Retina (tissue), 1 donor: ENCODE data around the gene SCT.
"Not testable (repeated sequence)": the region's sequence is repeated elsewhere in the genome, so short reads cannot be mapped to it uniquely, and the experiment has no call there.

ENCODE experiments used
- DNase-seq: peaks from one replicate; pipeline ENCODE4 v3.0.0-alpha.2; 2016

Gene SCT

GRCh38 chr11:626475-627307 lies at the start of gene SCT:
Gene SCT (minus strand): TSS chr11:627181. CDS start chr11:627143, 38 bp downstream.
- DNase-seq = no peak

DNA sequence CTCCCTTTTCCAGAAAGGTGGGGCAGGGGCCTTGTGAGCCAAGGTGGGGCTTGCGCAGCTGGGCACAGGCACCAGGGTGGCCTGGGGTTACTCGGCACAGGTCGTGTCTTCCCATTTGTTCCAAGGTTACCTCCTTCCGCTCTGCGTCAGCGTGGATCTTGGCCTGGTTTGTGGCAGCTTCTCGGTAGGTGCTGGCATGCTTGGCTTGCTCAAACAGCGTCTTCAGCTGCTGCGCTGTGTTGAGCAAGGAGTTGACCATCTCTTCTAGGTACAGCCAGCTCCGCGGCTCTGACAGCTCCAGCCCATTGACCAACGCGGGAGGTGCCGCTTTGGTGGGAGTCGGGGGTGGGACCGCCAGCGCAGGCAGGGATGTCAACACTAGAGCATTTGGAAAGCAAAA lies 47.4 kb upstream of the SCT start:
- DNase-seq = no peak

DNA sequence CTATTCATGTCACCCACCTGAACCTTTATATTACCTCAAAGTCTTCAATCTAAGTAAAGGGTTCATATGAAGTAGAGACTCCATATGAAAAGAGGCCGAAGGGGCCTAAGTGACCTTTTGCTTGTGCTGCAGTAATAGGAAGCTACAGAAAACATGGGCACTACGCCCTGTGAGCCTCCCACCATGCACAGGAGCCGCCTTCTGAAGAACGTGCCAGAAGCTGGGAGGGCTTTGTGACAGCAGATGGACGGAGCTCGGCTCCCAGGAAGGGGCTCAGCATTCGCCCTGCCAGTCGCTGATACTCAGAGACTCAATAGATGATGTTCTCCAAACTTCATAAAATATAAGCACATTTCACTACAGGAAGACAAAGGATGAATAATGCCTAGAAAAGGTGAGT lies 46.9 kb upstream of the SCT start:
- no peak for DNase-seq

DNA sequence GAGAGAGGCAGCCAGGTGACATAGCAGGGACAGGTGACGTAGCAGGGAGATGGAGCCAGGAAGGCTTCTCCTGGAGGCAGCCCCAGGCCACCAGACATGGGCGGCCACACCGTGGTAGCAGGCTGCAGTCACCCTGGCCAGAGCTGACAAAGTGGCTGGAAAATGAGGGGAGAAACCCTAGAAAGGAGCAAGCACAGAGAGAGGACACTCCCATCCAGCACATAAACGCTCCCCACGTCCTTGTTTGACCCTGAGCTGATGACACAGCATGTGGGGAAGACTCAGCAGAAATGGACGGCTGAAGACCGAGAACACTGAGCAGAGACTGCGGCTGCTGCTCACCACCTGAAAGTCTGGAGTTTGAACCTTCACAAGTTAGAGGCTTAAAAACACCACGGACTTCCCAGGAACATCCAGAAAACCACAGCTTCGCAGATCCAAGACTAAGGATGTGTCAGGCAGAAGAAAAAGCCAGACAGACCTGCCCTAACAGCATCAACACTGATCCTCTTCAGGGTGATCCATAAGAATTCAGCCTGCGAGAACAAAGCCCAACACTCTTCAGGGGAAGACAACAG lies 38.8 kb upstream of the SCT start:
- DNase-seq = no peak

- no peak for DNase-seq
Measured at GRCh38 chr11:665062-665703, 38.2 kb upstream of the SCT start.

- DNase-seq = peak; percentile 63
Measured at GRCh38 chr11:662689-663274, 35.8 kb upstream of the SCT start.

- DNase-seq = no peak
Measured at GRCh38 chr11:660681-661444, 33.9 kb upstream of the SCT start.

DNA sequence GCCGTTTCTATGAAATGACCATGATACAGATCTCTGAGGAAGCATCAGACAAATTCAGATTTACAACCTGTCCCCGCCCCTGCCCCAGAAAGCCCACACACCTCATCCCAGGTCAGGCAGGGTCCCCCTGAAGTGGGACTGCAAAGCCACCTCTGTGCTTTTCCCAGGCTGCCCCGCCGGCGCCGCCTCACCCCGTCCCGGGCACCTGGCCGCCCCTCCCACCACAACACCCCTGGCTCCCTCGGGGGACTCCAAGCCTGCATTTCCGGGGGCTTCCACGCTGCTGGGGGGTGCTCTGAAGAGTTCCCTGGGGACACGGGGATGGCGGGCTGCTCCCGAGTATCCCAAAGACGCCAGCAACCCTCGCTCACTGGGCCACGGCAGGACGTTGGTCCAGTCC lies 33.3 kb upstream of the SCT start:
- DNase-seq = no peak

DNA sequence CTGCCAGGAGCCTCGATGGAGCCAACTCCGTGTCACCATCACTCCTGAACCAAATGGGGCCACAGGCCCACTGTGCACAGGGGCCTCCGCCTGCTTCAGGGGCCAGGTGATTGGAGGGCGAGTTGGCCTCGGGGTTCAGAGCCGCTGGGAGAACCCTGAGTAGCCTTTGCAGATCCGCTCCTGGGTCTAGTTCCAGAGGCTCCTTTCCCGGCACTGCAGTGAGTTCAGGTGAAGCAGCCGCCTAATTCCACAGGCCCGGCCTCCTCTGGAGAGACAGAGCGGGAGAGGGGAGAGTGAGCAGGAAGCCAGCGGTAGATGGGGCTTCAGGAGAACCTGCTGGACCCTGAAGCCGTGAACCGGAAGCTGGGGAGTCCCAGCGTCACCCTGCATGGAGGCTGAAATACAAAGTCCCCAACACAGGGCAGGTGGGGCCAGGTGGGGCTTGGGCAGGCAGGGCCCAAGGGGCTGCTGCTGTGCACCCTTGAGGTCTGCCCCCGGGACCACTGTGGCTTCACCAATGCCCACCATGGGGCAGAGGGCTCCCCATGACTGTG lies 32.6 kb upstream of the SCT start:
- DNase-seq = no peak

DNA sequence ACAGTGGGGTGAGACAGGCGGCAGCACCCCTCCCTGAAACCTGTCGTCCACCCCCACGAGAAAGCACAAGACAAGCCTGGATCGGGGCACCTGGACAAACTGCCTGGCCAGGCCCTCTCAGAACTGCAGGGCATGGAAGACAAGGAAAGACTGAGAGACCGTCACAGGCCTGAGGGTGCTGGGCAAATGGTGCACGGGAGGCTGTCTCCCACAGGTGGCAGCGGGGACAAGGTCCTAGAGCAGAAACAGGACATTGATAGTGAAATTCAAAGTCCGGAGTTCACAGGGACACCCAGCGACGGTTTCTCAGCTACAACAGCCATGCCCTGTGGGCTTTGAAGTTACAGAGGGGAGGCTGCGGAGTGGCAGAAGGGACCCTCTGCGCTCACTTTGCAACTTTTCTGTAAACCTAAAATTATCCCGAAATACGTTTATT lies 30.7 kb upstream of the SCT start:
- no peak for DNase-seq

DNA sequence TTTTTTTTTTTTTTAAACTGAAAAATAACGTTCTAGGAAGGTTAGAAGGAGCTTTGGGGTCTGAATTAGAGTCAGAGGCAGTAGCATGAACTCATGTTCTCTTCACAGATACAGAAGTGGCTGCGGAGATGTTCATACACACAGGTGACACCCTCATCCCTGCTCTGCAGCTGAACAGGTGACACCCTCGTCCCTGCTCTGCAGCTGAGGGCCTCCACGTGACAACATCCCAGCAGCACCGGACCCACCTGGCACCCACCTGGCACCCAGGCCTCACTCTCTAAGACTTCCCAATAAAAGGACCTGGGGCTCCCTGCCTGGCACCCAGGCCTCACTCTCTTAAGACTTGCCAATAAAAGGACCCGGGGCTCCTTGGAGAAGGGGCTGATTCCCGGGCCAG lies 29.9 kb upstream of the SCT start:
- no peak for DNase-seq

DNA sequence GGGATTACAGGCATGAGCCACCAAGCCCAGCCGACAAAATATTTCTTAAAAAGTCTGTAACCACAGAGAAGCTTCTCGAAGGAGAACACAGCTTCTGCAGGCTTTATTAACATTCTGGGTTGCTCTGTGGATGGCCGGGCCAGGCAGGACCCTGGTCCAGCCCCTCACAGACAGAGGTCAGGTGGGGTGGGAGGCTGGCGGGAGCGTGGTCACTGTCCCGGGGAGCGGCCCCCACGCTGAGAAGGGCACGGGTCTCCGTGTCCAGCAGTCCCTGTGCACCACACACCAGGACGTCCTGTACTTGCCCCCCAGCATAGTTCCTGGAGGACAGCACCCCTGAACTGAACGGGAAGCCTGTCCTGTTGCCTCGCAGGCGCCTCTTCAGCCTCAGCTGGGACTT lies 29.4 kb upstream of the SCT start:
- DNase-seq = no peak

DNA sequence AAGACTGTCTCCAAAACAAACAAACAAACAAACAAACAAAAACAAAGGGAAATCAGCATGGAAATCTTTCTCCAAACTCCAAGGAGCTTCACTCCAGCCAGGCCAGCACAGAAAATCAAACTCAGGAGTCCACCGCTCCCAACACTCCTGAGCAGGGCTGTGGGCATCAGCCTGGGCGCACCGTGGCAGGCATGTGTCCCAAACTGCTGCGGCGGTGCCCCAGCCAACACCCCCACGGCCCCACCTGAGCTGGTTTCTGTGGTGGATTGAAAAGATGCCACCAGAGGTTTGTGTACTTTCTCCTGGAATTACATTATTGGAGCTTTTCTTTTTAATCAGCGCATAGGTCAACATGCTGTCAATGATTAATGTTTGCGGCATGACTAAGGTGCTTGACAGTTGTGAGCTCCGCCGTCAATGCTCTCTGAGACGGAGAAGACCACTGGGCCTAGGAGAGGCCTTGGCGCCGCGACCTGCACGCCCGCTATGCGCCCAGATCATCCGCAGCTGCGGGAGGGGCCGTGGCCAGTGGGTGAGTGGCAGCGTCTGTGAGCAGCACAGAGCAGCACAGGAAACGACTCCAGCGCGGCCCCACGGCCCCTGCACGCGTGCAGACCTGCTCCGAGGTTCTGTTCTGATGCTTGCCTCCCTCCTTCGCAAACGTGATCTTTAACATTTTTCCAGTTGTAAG lies 28.2 kb upstream of the SCT start:
- no peak for DNase-seq

- DNase-seq = not testable (repeated sequence)
Measured at GRCh38 chr11:654444-654843, 27.5 kb upstream of the SCT start.

DNA sequence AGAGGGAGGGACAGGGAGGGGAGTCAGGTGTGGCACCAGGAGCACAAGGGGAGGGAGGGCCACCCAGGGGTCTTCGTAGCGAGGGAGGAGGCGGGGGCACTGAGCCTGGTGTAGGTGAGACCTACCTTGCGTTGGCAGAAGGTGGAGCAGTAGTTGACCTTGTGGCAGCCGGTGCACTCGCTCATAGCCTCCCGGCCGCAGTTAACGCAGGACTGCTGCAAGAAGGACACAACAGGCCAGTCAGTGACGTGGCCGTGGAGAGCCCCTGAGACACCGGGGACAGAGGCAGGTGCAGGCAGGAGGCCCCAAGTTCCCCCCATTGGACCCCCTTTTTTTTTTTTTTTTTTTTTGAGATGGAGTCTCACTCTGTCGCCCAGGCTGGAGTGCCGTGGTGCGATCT lies 26.9 kb upstream of the SCT start:
- no peak for DNase-seq

GRCh38 chr11:653136-653535 lies 26.2 kb upstream of the SCT start:
- DNase-seq = not testable (repeated sequence)

- DNase-seq = no peak
Measured at GRCh38 chr11:650482-650881, 23.5 kb upstream of the SCT start.

DNA sequence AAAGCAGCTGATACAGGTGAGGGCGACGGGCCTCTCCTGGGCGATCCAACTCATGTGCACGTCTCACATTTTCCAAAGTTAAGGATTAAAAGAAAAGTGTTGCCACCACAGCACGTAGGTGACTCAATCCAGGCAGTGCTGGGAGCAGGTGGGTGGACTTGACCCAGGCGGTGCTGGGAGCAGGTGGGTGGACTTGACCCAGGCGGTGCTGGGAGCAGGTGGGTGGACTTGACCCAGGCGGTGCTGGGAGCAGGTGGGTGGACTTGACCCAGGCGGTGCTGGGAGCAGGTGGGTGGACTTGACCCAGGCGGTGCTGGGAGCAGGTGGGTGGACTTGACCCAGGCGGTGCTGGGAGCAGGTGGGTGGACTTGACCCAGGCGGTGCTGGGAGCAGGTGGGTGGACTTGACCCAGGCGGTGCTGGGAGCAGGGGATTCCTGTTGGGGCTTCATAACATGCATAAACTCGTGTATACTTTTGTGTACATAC lies 20.7 kb upstream of the SCT start:
- not testable (repeated sequence) for DNase-seq

- DNase-seq = no peak
Measured at GRCh38 chr11:646214-646613, 19.2 kb upstream of the SCT start.

DNA sequence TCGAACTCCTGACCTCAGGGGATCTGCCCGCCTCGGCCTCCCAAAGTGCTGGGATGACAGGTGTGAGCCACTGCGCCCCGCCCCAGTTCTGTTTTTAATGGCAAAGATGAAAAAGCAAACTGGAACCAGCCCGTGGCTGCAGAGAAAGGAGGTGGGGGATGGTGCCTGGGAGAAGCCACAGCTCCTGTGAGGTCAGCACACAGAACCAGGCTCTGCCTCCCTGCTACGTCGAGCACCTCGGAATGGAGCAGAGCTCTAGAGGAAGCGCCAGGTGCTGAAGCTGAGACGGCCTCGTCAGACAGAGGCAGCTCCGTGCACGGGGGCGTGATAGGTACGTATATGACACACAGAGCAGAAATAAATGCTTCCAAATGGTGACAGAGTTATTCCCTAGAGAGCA lies 18.6 kb upstream of the SCT start:
- no peak for DNase-seq

- DNase-seq = no peak
Measured at GRCh38 chr11:643849-644738, 17.1 kb upstream of the SCT start.
